ENCODE results near the gene PRELID3B. TPM values are rescaled to one million over a fixed set of nuclear protein-coding genes. Genes with fewer than 3 reads are reported as not detected.

PRELID3B gene
- total and polyA plus RNA-seq, 2 of the 8 experiments (the other 6 are each of a cell fraction or from before 2014, with no cell fraction given), result 8.1 to 50.5 TPM

DNA sequence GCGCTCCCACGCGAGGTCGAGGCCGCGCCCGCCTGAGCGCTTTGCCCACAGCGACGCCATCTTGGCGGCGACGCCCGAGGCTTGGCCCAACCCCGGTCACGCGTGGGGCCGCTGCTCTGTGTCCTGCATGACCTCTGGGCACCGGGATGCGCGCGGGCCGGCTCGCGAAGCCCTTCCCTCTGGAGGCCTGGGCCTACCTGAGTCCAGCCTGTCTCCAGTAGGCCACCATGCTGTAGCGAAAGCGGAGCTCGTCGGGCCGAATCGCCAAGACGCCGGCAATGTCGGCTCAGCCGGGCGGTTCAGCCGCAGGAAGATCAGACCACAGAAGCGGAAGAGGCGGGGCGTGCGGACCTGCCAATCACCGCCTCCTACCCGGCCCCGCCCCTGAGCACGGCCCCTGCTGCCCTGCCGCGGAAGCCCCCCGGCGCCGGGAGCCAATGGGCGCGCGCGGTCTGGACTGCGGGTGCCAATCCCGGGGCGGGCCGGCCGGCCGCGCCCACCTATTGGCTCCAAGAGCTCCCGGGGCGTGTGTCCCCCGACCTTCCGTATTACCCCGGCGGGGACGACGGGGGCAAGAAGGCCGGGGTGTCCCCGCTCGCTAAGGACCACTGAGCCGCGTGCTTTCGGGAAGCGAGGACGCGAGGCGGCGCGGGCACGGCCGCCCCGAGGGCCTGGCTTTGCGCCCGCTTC, 10.4 kb downstream of the PRELID3B start, which contains the start of gene ATP5F1E (continued):
- TF ChIP-seq ASH2L (IDR thresholded peaks at IDR 0.05; ENCODE audit: low read length) (peak; percentile 78), JUND (IDR thresholded peaks at IDR 0.05; ENCODE audit: low read length) (no peak), HDAC2 (IDR thresholded peaks at IDR 0.05; ENCODE audit: borderline replicate concordance in 1 of 2, low read depth in 2 of 2, low read length in 2 of 2) (peak in 1 of 2 experiments; percentile 55; a peak in 3 of 4 replicates), BRCA1 (IDR thresholded peaks at IDR 0.05; ENCODE audit: low read depth, low read length) (no peak), CEBPB (IDR thresholded peaks at IDR 0.05; ENCODE audit: low read depth, low read length) (no peak), GABPA (IDR thresholded peaks at IDR 0.05; ENCODE audit: borderline replicate concordance, insufficient read depth, low read length) (peak; percentile 60; the same call in 1 of the 2 replicates), RBBP5 (IDR thresholded peaks at IDR 0.05; ENCODE audit: borderline replicate concordance, low read depth, low read length) (0 out of 2 replicates have a peak, but pooled peaks have one; percentile 72), POU5F1 (IDR thresholded peaks at IDR 0.05; ENCODE audit: low read depth, low read length) (no peak), ZNF274 (IDR thresholded peaks at IDR 0.05; ENCODE audit: borderline replicate concordance, extremely low read depth, low read length) (no peak), POLR2AphosphoS5 (IDR thresholded peaks at IDR 0.05; ENCODE audit: low read depth, low read length) (peak; percentile 52), JUN (IDR thresholded peaks at IDR 0.05; ENCODE audit: low read depth, low read length) (no peak)
- TF ChIP-seq, protein P1, sequence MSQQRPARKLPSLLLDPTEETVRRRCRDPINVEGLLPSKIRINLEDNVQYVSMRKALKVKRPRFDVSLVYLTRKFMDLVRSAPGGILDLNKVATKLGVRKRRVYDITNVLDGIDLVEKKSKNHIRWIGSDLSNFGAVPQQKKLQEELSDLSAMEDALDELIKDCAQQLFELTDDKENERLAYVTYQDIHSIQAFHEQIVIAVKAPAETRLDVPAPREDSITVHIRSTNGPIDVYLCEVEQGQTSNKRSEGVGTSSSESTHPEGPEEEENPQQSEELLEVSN (IDR thresholded peaks at IDR 0.05), result peak; percentile 93
- TF ChIP-seq, protein P2, sequence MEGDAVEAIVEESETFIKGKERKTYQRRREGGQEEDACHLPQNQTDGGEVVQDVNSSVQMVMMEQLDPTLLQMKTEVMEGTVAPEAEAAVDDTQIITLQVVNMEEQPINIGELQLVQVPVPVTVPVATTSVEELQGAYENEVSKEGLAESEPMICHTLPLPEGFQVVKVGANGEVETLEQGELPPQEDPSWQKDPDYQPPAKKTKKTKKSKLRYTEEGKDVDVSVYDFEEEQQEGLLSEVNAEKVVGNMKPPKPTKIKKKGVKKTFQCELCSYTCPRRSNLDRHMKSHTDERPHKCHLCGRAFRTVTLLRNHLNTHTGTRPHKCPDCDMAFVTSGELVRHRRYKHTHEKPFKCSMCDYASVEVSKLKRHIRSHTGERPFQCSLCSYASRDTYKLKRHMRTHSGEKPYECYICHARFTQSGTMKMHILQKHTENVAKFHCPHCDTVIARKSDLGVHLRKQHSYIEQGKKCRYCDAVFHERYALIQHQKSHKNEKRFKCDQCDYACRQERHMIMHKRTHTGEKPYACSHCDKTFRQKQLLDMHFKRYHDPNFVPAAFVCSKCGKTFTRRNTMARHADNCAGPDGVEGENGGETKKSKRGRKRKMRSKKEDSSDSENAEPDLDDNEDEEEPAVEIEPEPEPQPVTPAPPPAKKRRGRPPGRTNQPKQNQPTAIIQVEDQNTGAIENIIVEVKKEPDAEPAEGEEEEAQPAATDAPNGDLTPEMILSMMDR (IDR thresholded peaks at IDR 0.05; ENCODE audit: control extremely low read depth in 1 of 3, insufficient read depth in 1 of 3, low read depth in 1 of 3, low read length in 3 of 3), result no peak
- TF ChIP-seq, protein P3, sequence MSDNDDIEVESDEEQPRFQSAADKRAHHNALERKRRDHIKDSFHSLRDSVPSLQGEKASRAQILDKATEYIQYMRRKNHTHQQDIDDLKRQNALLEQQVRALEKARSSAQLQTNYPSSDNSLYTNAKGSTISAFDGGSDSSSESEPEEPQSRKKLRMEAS (IDR thresholded peaks at IDR 0.05), result peak; percentile 95
- TF ChIP-seq, protein P4, sequence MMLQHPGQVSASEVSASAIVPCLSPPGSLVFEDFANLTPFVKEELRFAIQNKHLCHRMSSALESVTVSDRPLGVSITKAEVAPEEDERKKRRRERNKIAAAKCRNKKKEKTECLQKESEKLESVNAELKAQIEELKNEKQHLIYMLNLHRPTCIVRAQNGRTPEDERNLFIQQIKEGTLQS (IDR thresholded peaks at IDR 0.05; ENCODE audit: insufficient read depth, low read depth, low read length), result no peak
